ENCODE data around the gene ABTB1. TPM values are rescaled to one million over a fixed set of nuclear protein-coding genes. Genes with fewer than 3 reads are reported as not detected.

Gene ABTB1
- total RNA-seq, 1 donor from 2014 or later = 12.2 TPM

DNA sequence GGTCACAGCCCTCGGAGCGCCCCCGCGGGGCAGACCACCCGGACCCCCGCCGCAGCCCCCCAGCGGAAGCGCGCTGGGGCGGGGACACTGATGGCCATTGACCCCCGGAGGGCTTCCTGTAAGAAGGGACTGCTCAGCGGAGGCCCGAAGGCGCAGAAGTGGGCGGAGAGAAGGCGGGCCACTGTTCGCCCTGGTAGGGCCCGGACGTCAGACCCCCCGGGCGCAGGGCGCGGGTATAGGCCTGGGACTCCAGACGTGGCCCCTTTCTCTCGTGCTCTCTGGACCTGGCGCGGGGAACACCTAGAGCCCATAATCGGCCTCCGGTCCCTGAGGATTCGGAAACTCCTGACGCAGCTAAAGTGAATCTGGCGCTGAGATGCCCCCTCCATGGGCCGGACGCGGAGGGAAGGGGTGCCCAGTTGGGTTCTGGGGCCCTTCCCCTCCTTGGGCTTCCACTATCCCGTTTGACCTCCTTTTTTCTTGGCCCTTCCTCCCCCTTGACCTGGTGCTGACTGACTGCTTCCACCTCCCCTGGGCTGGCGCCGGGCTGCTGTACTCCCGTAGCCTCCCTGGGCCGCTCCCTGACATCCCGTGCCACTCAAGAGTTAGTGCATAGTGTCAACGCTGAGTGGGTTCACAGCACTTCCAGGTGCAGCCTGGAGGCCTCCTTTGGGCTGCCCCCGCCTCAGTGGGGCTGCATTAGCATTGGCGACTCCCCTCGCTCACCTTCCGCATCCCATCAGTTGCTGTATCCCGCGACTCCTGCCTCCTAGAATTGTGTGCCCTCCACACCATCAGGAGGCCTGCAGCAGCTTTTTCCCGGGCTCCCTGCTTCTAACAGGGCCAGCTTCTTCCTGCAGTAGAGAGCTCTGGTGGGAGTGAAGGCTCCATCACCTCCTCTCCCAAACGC lies 694 bp downstream of the ABTB1 start:
- Mint-ChIP-seq H3K27ac (peak overlapping the region; percentile 26), H3K4me3 (ENCODE audit: low read depth) (peak overlapping the region; percentile 70), H3K4me1 (ENCODE audit: low read depth) (peaks cover 3% of the 10 kb centered on the region), H3K9me3 (ENCODE audit: low read depth) (no peaks in the 10 kb centered on the region), H3K27me3 (peaks cover 15% of the 10 kb centered on the region), H3K36me3 (ENCODE audit: insufficient read depth) (no peaks in the 10 kb centered on the region)
- DNase-seq (ENCODE audit: low spot score, unreplicated experiment) = no peak
- TF ChIP-seq, protein P1, sequence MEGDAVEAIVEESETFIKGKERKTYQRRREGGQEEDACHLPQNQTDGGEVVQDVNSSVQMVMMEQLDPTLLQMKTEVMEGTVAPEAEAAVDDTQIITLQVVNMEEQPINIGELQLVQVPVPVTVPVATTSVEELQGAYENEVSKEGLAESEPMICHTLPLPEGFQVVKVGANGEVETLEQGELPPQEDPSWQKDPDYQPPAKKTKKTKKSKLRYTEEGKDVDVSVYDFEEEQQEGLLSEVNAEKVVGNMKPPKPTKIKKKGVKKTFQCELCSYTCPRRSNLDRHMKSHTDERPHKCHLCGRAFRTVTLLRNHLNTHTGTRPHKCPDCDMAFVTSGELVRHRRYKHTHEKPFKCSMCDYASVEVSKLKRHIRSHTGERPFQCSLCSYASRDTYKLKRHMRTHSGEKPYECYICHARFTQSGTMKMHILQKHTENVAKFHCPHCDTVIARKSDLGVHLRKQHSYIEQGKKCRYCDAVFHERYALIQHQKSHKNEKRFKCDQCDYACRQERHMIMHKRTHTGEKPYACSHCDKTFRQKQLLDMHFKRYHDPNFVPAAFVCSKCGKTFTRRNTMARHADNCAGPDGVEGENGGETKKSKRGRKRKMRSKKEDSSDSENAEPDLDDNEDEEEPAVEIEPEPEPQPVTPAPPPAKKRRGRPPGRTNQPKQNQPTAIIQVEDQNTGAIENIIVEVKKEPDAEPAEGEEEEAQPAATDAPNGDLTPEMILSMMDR (IDR thresholded peaks at IDR 0.05; ENCODE audit: unreplicated experiment) = no peak

DNA sequence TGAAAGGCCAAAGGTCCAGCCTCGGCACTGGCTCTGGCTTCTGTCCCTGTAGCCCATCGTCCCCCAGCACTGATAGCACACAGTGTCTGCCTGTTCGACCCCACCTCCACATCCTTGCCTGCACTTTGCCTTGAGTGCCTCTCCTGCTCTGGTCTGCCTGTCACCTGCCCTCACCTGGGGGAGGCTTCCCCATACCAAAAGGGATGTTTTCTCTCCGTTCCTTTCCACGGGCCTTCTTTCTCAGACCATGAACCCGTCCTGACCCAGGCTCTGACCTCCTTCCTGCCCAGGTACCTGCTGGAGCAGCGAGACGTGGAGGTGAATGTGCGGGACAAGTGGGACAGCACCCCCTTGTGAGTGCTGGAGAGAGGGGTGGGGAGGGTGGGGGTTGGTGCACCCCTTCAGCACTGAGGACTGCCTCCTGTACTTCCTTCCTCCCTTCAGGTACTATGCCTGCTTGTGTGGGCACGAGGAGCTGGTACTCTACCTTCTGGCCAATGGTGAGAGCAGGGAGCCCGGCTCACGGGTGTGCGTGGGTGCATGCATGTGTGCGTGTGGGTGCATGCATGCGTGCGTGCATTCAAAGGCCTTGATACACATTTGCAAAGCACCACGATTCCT lies 1.5 kb downstream of the ABTB1 start:
- Mint-ChIP-seq H3K27ac (peak overlapping the region; percentile 38), H3K9me3 (ENCODE audit: low read depth) (no peaks in the 10 kb centered on the region), H3K27me3 (peaks cover 15% of the 10 kb centered on the region), H3K4me1 (ENCODE audit: low read depth) (peaks cover 3% of the 10 kb centered on the region), H3K4me3 (ENCODE audit: low read depth) (peak overlapping the region; percentile 70), H3K36me3 (ENCODE audit: insufficient read depth) (no peaks in the 10 kb centered on the region)
- TF ChIP-seq, protein P1 (IDR thresholded peaks at IDR 0.05; ENCODE audit: unreplicated experiment) = no peak
- DNase-seq (ENCODE audit: low spot score, unreplicated experiment) = no peak

DNA sequence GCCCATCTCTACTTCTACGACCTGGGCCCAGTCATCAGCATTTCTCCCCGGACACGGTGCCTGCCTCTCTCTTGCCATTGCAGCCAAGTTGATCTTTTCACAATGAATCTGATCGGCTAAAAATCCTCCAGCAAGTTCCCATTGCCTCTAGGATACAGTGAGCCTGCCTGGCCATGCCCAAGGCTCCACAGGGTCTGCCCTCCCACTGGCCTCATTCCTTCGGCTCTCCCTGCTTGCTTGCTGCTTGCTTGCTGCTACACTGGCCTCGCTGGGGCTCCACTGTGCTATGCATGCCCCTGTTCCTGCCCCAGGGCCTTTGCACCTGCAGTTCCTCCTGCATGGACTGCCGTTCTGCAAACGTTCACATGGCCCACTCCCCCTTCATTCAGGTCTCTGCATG lies 2.0 kb downstream of the ABTB1 start:
- TF ChIP-seq, protein P1 (IDR thresholded peaks at IDR 0.05; ENCODE audit: unreplicated experiment) = no peak
- Mint-ChIP-seq H3K27ac (no peak overlapping the region), H3K4me1 (ENCODE audit: low read depth) (peaks cover 3% of the 10 kb centered on the region), H3K27me3 (peaks cover 15% of the 10 kb centered on the region), H3K4me3 (ENCODE audit: low read depth) (peak overlapping the region; percentile 56), H3K9me3 (ENCODE audit: low read depth) (no peaks in the 10 kb centered on the region), H3K36me3 (ENCODE audit: insufficient read depth) (no peaks in the 10 kb centered on the region)
- DNase-seq (ENCODE audit: low spot score, unreplicated experiment) = no peak

DNA sequence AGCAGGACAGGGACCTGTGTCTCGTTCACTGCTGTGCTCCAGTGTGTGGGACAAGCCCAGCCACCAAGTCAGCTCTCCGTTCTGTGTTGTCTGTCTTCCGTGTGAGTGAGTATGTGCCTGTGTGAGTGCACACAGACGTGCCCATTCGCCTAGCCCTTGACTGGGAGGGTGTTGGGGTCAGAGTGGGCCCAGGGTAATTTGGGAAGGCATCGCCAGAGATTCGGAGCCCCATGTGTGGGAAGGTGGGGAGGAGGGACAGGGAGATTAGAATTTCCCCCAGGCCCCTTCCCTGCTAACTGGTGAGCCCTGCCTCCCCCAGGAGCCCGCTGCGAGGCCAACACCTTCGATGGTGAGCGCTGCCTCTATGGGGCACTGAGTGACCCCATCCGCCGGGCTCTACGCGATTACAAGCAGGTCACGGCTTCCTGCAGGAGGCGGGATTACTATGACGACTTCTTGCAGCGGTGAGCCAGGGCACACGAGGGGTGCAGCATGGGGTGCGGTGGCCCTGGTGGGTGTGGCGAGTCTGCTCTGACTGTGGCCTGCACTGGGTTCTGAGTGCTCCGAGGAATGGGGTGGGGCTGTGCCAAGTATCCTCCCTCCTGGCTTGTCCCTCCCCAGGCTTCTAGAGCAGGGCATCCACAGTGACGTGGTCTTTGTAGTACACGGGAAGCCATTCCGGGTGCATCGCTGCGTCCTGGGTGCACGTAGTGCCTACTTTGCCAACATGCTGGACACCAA lies 3.1 kb downstream of the ABTB1 start:
- TF ChIP-seq, protein P1 (IDR thresholded peaks at IDR 0.05; ENCODE audit: unreplicated experiment) = no peak
- peaks cover 3% of the 10 kb centered on the region for H3K4me1 Mint-ChIP-seq (ENCODE audit: low read depth)
- peaks cover 15% of the 10 kb centered on the region for H3K27me3 Mint-ChIP-seq
- H3K4me3 Mint-ChIP-seq (ENCODE audit: low read depth) = no peak overlapping the region
- no peaks in the 10 kb centered on the region for H3K36me3 Mint-ChIP-seq (ENCODE audit: insufficient read depth)
- H3K9me3 Mint-ChIP-seq (ENCODE audit: low read depth) = no peaks in the 10 kb centered on the region
- DNase-seq (ENCODE audit: low spot score, unreplicated experiment) = no peak
- H3K27ac Mint-ChIP-seq = no peak overlapping the region

DNA sequence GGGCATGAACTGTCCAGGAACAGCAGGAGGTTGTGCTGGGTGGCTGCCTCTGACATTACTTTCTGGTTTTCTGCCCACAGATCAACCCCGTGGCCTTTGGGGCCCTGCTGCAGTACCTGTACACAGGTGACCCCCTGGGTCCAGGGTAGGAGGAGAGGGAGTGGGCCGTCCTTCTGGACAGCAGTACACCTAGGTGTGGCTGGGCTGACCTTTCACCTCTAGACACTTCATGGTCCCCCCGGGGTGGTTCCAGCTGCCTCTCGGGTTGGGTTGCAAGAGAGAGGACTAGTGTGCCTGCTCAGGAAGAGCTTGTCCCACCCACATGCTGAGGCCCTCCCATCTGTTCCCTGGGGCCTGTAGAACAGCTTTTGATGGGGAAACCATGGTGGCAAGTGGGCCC lies 3.7 kb downstream of the ABTB1 start:
- peaks cover 15% of the 10 kb centered on the region for H3K27me3 Mint-ChIP-seq
- H3K27ac Mint-ChIP-seq = peak overlapping the region; percentile 37
- no peak for DNase-seq (ENCODE audit: low spot score, unreplicated experiment)
- H3K4me3 Mint-ChIP-seq (ENCODE audit: low read depth) = no peak overlapping the region
- no peaks in the 10 kb centered on the region for H3K9me3 Mint-ChIP-seq (ENCODE audit: low read depth)
- H3K36me3 Mint-ChIP-seq (ENCODE audit: insufficient read depth) = no peaks in the 10 kb centered on the region
- TF ChIP-seq, protein P1 (IDR thresholded peaks at IDR 0.05; ENCODE audit: unreplicated experiment) = no peak
- H3K4me1 Mint-ChIP-seq (ENCODE audit: low read depth) = peaks cover 3% of the 10 kb centered on the region
